ENCODE results near the gene ARTN. TPM values are rescaled to one million over a fixed set of nuclear protein-coding genes. Genes with fewer than 3 reads are reported as not detected.

ARTN gene
- under 1 TPM in 3 of 4 donors, not detected in 1; 0.19 to 0.72 (median 0.63) TPM for total RNA-seq

- DNase-seq (ENCODE audit: low spot score) (no peak), ATAC-seq (ENCODE audit: low FRiP score) (no peak)
- TF ChIP-seq CTCF (IDR thresholded peaks at IDR 0.05) = no peak
Observed at GRCh38 chr1:43933386-43934100, at the start of gene ARTN. TSS of gene ARTN (plus strand) at chr1:43933801. CDS start at chr1:43935657, 1,856 bp downstream.

GRCh38 chr1:43885279-43885801, 48.3 kb upstream of the ARTN start:
- ATAC-seq (ENCODE audit: low FRiP score) = no peak

GRCh38 chr1:43887748-43888147, 45.9 kb upstream of the ARTN start:
- TF ChIP-seq CTCF (IDR thresholded peaks at IDR 0.05) = no peak
- DNase-seq (ENCODE audit: low spot score) (no peak), ATAC-seq (ENCODE audit: low FRiP score) (no peak)

More at GRCh38 chr1:43885279-43885801, 48.3 kb upstream of the ARTN start:
- no peak for DNase-seq (ENCODE audit: low spot score)
- TF ChIP-seq CTCF (IDR thresholded peaks at IDR 0.05) = no peak

- no peak for TF ChIP-seq CTCF (IDR thresholded peaks at IDR 0.05)
- ATAC-seq (ENCODE audit: low FRiP score) = no peak
- DNase-seq (ENCODE audit: low spot score) = no peak
Observed at GRCh38 chr1:43890815-43891214, 42.8 kb upstream of the ARTN start.

GRCh38 chr1:43893006-43893405, 40.6 kb upstream of the ARTN start:
- ATAC-seq (ENCODE audit: low FRiP score) (no peak), DNase-seq (ENCODE audit: low spot score) (no peak)
- no peak for TF ChIP-seq CTCF (IDR thresholded peaks at IDR 0.05)

GRCh38 chr1:43898981-43899380, 34.6 kb upstream of the ARTN start:
- DNase-seq (ENCODE audit: low spot score) = no peak
- no peak for TF ChIP-seq CTCF (IDR thresholded peaks at IDR 0.05)
- no peak for ATAC-seq (ENCODE audit: low FRiP score)

- ATAC-seq (ENCODE audit: low FRiP score) (no peak), DNase-seq (ENCODE audit: low spot score) (no peak)
- TF ChIP-seq CTCF (IDR thresholded peaks at IDR 0.05) = no peak
Observed at GRCh38 chr1:43900386-43900785, 33.2 kb upstream of the ARTN start.
